GM18951 (cell line): Measurements from ENCODE around the gene SERTAD2.

Experiments
- POLR2A ChIP-seq: IDR thresholded peaks from 4 replicates; pipeline ENCODE4 v1.6.1; 2011; ENCODE audit warnings: mild to moderate bottlenecking; ENCODE audit not compliant: insufficient read length, insufficient read depth; ENCODE audit errors: extremely low read depth
- in situ Hi-C: fragments of 300-500 bp; cut with MboI; formaldehyde crosslinking; loops from one replicate; pipeline ENCODE4 v1.12.0; 2022; ENCODE audit warnings: low sequenced_read_pairs, mixed read lengths, inconsistent platforms; ENCODE audit not compliant: unreplicated experiment

Gene SERTAD2

DNA sequence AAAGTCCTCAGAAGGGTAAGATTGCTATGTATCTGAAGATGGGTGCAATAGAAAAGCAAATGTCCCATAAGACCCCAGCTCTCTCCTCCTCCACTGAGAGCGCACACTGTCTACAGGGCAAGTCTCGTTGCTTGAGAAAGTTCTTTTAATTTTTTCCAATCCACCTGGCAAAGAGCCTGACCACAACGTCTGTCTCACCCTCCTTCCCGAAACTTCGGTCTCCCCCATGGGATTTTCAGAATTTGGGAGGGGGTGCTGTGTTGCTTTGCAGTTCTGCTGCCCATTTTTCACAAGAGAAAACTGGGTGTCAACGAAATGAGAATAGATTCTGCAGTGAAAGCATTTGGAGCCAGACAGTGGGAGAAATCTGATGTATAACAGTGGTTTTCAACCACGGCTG, 40.4 kb downstream of the SERTAD2 start:
- in situ Hi-C loops: no loop called here

DNA sequence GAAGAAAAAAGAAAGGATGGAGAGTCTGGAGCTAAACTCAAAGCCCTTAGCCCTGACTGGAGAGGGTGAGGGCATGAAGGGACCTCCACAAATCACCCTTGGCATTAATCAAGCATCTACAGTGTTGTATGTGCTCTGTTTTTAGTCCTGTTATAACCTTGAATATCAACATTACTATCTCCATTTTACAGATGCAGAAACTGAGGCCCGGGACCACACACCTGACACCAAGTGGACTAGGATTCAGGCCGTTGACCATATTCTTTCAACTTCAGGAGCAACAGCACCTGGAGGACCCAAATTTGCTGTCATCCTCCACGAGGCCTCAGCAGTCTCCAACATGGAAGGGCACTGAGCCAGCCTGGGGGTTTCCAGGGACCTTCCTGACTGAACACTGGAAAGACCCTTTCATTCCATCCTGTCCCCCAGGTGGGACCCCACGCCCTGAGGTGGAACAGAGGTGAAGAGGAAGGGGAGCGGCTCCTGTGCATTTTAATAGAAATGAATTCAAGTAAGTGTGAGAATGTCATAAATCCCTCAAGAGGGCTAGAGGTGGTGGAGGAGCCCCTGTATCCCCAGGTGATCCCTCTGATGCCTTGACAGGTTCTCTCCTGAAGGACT, 41.0 kb downstream of the SERTAD2 start:
- no peak for TF ChIP-seq POLR2A
- in situ Hi-C loops: no loop called here

More for the DNA sequence above, 40.4 kb downstream of the SERTAD2 start:
- TF ChIP-seq POLR2A: no peak

DNA sequence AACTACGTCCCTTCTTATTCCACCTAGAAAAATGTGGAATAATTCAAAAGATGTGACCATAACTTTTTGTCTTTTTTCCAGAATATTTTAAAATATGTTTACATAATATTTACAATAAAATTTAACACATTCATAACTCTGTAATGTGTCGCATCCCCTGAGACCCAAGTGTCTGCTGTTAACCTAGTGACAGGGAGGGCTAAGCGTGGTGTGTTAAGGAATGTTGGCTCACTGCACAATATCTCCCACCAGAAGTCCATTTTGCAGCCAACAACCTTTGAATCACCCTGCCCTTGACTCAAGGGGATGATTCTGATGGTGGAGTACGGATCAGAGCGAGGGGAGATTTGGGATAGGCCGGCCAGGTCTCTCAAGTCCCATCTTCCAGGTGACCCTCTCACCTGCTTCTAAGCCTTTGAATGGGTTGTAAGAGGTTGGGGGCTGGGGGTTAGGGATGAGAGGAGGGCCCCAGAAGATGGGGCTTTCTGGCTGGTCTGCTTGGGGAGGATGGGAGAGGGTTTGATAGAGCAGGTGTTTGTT, 43.3 kb downstream of the SERTAD2 start:
- TF ChIP-seq POLR2A: no peak
- in situ Hi-C loops: no loop called here

GRCh38 chr2:64609942-64610281, 43.8 kb downstream of the SERTAD2 start:
- in situ Hi-C loops: no loop called here
- no peak for TF ChIP-seq POLR2A

DNA sequence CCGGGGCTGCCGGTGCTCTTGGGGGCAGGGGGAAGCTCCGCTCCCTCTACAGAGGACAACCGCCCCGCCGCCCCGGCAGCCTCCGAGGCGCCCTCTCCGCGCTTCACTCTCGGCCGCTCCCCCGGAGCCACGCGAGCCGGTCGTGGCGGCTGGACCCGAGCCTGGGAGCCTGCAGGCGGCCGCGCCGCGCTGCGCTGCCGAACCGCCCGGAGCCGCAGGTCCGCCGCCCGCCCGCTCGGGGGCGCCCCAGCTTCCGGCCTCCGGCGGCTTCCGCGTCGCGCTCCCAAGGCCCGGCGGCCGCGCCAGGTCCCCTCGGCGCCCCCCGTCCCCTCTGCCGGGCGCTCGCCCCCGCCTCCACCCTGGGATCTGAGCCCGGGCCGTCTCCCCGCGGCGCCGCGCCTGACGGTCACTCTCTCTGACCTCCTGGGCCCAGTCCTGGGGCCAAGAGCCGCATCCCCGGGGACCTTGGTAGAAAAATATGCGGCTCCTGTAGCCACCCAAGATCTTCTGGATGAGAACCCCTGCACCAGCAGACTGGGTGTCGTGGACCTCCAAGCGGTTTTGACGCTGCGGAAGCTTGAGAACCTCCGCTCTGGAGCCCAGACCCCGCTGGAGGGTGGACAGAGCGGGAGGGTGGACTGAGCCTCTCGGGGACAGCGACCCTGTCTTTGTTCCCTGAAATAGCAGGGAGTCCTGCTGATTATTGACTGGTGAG, 44.3 kb downstream of the SERTAD2 start:
- TF ChIP-seq POLR2A: peak; percentile 61
- in situ Hi-C loops: no loop called here

- TF ChIP-seq POLR2A: no peak
- in situ Hi-C loops: no loop called here
Observed at GRCh38 chr2:64608867-64609226, 44.9 kb downstream of the SERTAD2 start.

GRCh38 chr2:64607381-64608304, 46.1 kb downstream of the SERTAD2 start:
- no peak for TF ChIP-seq POLR2A
- in situ Hi-C loops: no loop called here

DNA sequence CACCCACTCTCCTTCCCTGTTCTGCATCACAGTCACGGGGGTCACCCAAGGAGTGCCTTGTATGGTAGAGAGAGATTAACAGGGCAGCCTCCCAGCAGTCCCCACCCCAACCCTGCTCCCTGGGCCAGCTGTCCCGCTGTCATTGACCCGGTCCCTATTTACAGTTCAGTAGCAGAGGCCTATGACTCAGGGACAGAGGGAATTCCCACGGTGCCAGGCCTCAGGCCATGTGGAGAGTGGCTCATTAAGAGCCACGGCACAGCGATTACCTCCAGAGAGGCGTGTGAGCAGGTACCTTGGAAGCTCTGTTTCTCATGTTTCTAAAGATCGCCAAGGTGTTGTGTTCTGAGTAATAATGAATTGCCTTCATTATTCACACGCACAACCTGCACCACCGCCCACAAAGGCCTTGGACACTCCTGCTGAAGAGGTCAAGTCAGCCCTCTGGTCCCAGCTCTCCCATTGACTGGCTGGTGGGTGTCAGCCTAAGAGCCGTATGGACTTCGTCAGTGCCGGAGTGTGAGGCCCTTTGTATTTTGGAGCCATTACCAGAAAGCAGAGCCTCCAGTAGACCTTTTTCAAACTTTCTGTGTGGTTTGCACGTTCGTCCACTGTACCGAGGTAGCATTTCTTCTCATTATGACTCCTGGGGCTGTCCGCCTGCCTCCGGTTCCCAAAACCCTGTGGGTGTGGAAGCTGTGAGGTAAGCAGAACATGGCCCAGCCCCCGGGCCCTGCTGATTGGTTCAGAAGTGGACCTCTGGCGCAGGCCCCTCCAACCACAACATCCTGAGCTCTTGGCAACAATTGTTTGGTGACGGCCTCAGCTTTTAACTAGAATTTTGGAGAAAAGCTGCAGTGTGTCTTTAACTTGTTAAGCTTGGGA, 47.0 kb downstream of the SERTAD2 start:
- in situ Hi-C loops: no loop called here

DNA sequence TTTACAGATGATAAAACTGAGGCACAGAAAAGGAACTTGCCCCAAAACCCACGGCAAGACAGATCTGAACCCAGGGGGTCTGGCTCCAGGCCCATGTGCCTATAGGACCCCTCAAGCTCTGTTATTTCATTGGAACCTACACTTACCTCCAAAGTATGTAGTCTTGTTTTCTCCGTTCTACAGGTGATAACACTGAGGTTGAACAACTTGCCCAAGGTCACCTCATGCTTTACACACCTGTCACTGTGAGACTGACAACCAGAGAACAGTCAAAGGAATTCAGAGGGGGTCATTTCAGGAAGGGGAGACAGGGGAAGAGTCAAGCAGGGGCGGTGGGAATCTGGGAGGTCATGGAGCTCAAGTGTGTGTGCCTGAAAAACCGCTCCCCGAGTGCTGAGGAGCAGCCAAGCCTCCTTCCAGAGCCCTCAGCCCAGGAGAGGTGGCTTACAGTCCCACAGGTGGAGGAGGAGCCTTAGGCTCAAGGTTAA, 47.7 kb downstream of the SERTAD2 start:
- no peak for TF ChIP-seq POLR2A
- in situ Hi-C loops: no loop called here

More for the DNA sequence above, 47.0 kb downstream of the SERTAD2 start:
- TF ChIP-seq POLR2A: peak; percentile 51

GRCh38 chr2:64605026-64605471, 48.7 kb downstream of the SERTAD2 start:
- in situ Hi-C loops: no loop called here
- TF ChIP-seq POLR2A: no peak

DNA sequence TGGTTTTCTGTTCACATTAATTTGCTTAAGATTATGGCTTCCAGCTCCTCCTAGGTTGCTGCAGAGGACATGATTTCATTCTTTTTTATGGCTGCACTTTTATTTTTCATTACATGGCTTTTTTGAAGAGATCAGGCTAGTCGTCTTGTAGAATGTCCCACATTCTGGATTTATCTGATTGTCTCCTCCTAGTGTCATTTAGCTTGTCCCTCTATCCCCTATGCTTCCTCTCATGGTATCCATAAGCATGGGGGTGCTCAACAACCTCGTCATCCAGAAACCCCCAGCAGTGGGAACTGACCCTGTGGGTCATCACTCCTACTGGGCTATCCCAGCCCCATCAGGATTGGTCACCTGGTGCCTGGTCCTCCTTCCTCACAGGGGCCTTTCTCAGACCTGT, 49.6 kb downstream of the SERTAD2 start:
- in situ Hi-C loops: no loop called here

DNA sequence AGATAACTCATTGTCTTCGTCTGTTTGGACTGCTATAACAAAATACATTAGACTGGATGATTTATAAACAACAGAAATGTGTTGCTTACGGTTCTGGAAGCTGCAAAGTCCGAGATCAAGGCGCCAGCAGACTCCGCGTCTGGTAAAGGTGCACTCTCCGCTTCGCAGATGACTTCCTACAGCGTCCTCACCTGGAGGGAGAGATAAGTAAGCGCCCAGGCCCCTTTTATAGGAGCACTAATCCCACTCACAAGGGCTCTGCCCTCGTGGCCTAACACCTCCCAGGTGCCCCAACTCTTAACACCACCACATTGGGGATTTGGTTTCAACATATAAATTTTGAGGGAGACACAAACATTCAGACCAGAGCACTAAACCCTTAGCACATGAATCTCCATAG, 51.3 kb downstream of the SERTAD2 start:
- in situ Hi-C loops: no loop called here
- no peak for TF ChIP-seq POLR2A

More for the DNA sequence above, 49.6 kb downstream of the SERTAD2 start:
- no peak for TF ChIP-seq POLR2A

DNA sequence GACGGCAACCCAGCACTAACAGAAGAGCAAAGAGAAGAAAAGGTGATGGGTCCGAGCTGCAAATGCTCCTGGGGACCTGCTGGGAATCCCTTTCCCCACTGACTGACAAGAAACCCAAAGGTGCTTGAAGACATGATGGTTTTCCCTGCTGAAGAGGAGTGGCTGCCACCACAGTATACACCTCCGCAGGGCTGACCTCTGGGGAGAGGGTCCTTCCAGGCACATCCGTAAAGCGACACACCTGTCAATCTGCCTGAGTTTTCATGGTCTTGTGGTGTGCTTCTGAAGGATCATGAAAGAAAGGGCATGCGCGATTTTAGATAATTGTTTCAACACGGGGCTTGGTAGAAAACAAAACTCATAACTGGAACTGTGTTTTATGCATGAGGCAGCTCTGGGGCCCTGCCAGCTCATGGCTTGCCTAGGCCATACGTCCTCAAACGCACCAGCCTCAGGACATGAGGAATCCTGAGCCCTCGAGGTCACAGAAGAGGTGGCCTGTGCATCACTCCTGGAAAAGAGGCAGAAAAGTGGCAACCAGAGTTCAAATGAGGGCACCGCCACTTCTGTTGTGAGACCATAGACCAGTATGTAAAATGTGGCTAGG, 51.8 kb downstream of the SERTAD2 start:
- in situ Hi-C loops: no loop called here
- TF ChIP-seq POLR2A: no peak
